BLaER1 treated with 17β-estradiol and CSF1 and Interleukin-3, amounts not matched to agents 10 nM and 100 nM (cell line): ENCODE measurements around the gene SREK1IP1.
A peak's percentile ranks its signal among the peaks of the same experiment; 100 is the strongest.

Experiments used
- H3K27ac ChIP-seq, 11 experiments: shearing (Covaris generic); formaldehyde crosslinking; 2 replicates each; pipeline ENCODE4 v1.8.1; 2022
- H3K27me3 ChIP-seq, 11 experiments: shearing (Covaris generic); formaldehyde crosslinking; 2 replicates each; pipeline ENCODE4 v1.8.1; 2022
- H3K36me3 ChIP-seq, 11 experiments: shearing (Covaris generic); formaldehyde crosslinking; 2 replicates each; pipeline ENCODE4 v1.8.1; 2022
- H3K4me1 ChIP-seq, 10 experiments: shearing (Covaris generic); formaldehyde crosslinking; 2 replicates each; pipeline ENCODE4 v1.8.1; 2022
- H3K4me2 ChIP-seq, 11 experiments: shearing (Covaris generic); formaldehyde crosslinking; 2 replicates each; pipeline ENCODE4 v1.8.1; 2022
- H3K4me3 ChIP-seq, 10 experiments: shearing (Covaris generic); formaldehyde crosslinking; 2 replicates each; pipeline ENCODE4 v1.8.1; 2022
- H3K9ac ChIP-seq, 11 experiments: shearing (Covaris generic); formaldehyde crosslinking; 2 replicates each; pipeline ENCODE4 v1.8.1; 2022
- H3K9me3 ChIP-seq, 11 experiments: shearing (Covaris generic); formaldehyde crosslinking; replicated peaks in 1 of 11; 2 replicates each; pipeline ENCODE4 v1.8.1; 2022
- H4K20me1 ChIP-seq, 11 experiments: shearing (Covaris generic); formaldehyde crosslinking; 2 replicates each; pipeline ENCODE4 v1.8.1; 2022
- Cebpa-rat ChIP-seq, 11 experiments: shearing (Covaris generic); IDR thresholded peaks; 2 replicates each; pipeline ENCODE4 v1.8.1; 2022

The SREK1IP1 gene

GRCh38 chr5:64768358-64769312 is at the start of gene SREK1IP1, which contains the start of gene CWC27:
SREK1IP1 (minus strand) TSS chr5:64768691; CDS start chr5:64768517, 174 bp downstream.
CWC27 (plus strand) TSS chr5:64768930; CDS start chr5:64769147, 217 bp downstream.
- H3K27me3 ChIP-seq, result no peaks in the 10 kb centered on the region
- peak within 1 kb of the TSS; percentile 76 to 99 (median 92) for H3K4me3 ChIP-seq
- H3K36me3 ChIP-seq, result peaks cover 22 to 32% (median 28%) of the 10 kb centered on the region in 11 experiments
- H3K9ac ChIP-seq, result peak within 1 kb of the TSS; percentile 88 to 96 (median 93)
- peaks cover 18 to 47% (median 32%) of the 10 kb centered on the region in 11 experiments; a peak in 19 of 22 replicates for H4K20me1 ChIP-seq
- no peaks in the 10 kb centered on the region for H3K9me3 ChIP-seq
- no peak for TF ChIP-seq Cebpa-rat (IDR thresholded peaks at IDR 0.05)
- H3K27ac ChIP-seq, result peak within 1 kb of the TSS; percentile 91 to 97 (median 96)
- H3K4me2 ChIP-seq, result peak within 1 kb of the TSS; percentile 84 to 98 (median 96)
- H3K4me1 ChIP-seq, result peaks cover 37 to 58% (median 49%) of the 10 kb centered on the region in 10 experiments

GRCh38 chr5:64818245-64818644 is 49.8 kb upstream of the SREK1IP1 start:
- TF ChIP-seq Cebpa-rat (IDR thresholded peaks at IDR 0.05), result no peak
- Histone ChIP-seq H3K4me3 (no peak overlapping the region), H3K27me3 (no peaks in the 10 kb centered on the region), H3K4me1 (peaks cover 0 to 14% (median 0%) of the 10 kb centered on the region in 10 experiments; a peak in 7 of 20 replicates), H3K27ac (no peak overlapping the region), H3K4me2 (no peak overlapping the region), H4K20me1 (no peaks in the 10 kb centered on the region), H3K9me3 (no peaks in the 10 kb centered on the region), H3K36me3 (peaks cover 0 to 64% (median 29%) of the 10 kb centered on the region in 11 experiments; a peak in 19 of 22 replicates), H3K9ac (no peak overlapping the region)

- H3K4me2 ChIP-seq, result no peak overlapping the region
Measured at GRCh38 chr5:64814073-64814472, 45.6 kb upstream of the SREK1IP1 start.

GRCh38 chr5:64811050-64811640 is 42.7 kb upstream of the SREK1IP1 start:
- Histone ChIP-seq H3K4me3 (no peak overlapping the region), H3K27ac (no peak overlapping the region), H4K20me1 (no peaks in the 10 kb centered on the region), H3K4me2 (no peak overlapping the region), H3K9me3 (no peaks in the 10 kb centered on the region), H3K36me3 (peaks cover 17 to 66% (median 48%) of the 10 kb centered on the region in 11 experiments), H3K9ac (no peak overlapping the region), H3K27me3 (no peaks in the 10 kb centered on the region), H3K4me1 (no peaks in the 10 kb centered on the region; a peak in 1 of 20 replicates)
- TF ChIP-seq Cebpa-rat (IDR thresholded peaks at IDR 0.05), result no peak

More at GRCh38 chr5:64814073-64814472, 45.6 kb upstream of the SREK1IP1 start:
- Histone ChIP-seq H3K9me3 (no peaks in the 10 kb centered on the region), H3K4me1 (no peaks in the 10 kb centered on the region; a peak in 1 of 20 replicates), H3K36me3 (peaks cover 10 to 56% (median 34%) of the 10 kb centered on the region in 11 experiments; a peak in 20 of 22 replicates), H3K27ac (no peak overlapping the region), H3K27me3 (no peaks in the 10 kb centered on the region), H4K20me1 (no peaks in the 10 kb centered on the region), H3K9ac (no peak overlapping the region), H3K4me3 (no peak overlapping the region)
- TF ChIP-seq Cebpa-rat (IDR thresholded peaks at IDR 0.05), result no peak

GRCh38 chr5:64807520-64807919 is 39.0 kb upstream of the SREK1IP1 start:
- H4K20me1 ChIP-seq, result no peaks in the 10 kb centered on the region
- H3K9ac ChIP-seq, result no peak overlapping the region
- H3K36me3 ChIP-seq, result peaks cover 33 to 75% (median 52%) of the 10 kb centered on the region in 11 experiments
- no peak for TF ChIP-seq Cebpa-rat (IDR thresholded peaks at IDR 0.05)
- H3K27ac ChIP-seq, result no peak overlapping the region
- no peak overlapping the region for H3K4me3 ChIP-seq
- no peaks in the 10 kb centered on the region for H3K9me3 ChIP-seq
- no peak overlapping the region for H3K4me2 ChIP-seq
- H3K27me3 ChIP-seq, result no peaks in the 10 kb centered on the region
- no peaks in the 10 kb centered on the region for H3K4me1 ChIP-seq

- Histone ChIP-seq H3K9me3 (no peaks in the 10 kb centered on the region), H3K4me1 (no peaks in the 10 kb centered on the region), H3K4me2 (no peak overlapping the region), H3K36me3 (peaks cover 40 to 84% (median 58%) of the 10 kb centered on the region in 11 experiments), H3K27me3 (no peaks in the 10 kb centered on the region), H3K9ac (no peak overlapping the region), H3K4me3 (no peak overlapping the region), H4K20me1 (no peaks in the 10 kb centered on the region), H3K27ac (no peak overlapping the region)
- TF ChIP-seq Cebpa-rat (IDR thresholded peaks at IDR 0.05), result no peak
Measured at GRCh38 chr5:64806537-64806936, 38.0 kb upstream of the SREK1IP1 start.

GRCh38 chr5:64800926-64801325 is 32.4 kb upstream of the SREK1IP1 start:
- no peaks in the 10 kb centered on the region for H3K27me3 ChIP-seq
- no peaks in the 10 kb centered on the region for H4K20me1 ChIP-seq
- H3K9ac ChIP-seq, result no peak overlapping the region
- H3K4me2 ChIP-seq, result no peak overlapping the region
- H3K27ac ChIP-seq, result no peak overlapping the region
- no peaks in the 10 kb centered on the region for H3K4me1 ChIP-seq
- no peak for TF ChIP-seq Cebpa-rat (IDR thresholded peaks at IDR 0.05)
- H3K9me3 ChIP-seq, result no peaks in the 10 kb centered on the region
- no peak overlapping the region for H3K4me3 ChIP-seq
- peaks cover 30 to 79% (median 45%) of the 10 kb centered on the region in 11 experiments; a peak in 21 of 22 replicates for H3K36me3 ChIP-seq

- no peak overlapping the region for H3K9ac ChIP-seq
- H3K4me2 ChIP-seq, result no peak overlapping the region
- no peaks in the 10 kb centered on the region for H3K27me3 ChIP-seq
- H3K4me3 ChIP-seq, result no peak overlapping the region
- H3K27ac ChIP-seq, result no peak overlapping the region
- H4K20me1 ChIP-seq, result no peaks in the 10 kb centered on the region
- H3K4me1 ChIP-seq, result no peaks in the 10 kb centered on the region
- H3K9me3 ChIP-seq, result no peaks in the 10 kb centered on the region
- H3K36me3 ChIP-seq, result peaks cover 0 to 83% (median 22%) of the 10 kb centered on the region in 11 experiments; a peak in 14 of 22 replicates
- TF ChIP-seq Cebpa-rat (IDR thresholded peaks at IDR 0.05), result no peak
Measured at GRCh38 chr5:64796301-64796700, 27.8 kb upstream of the SREK1IP1 start.
